ENCODE data around the gene NLN.

DNA sequence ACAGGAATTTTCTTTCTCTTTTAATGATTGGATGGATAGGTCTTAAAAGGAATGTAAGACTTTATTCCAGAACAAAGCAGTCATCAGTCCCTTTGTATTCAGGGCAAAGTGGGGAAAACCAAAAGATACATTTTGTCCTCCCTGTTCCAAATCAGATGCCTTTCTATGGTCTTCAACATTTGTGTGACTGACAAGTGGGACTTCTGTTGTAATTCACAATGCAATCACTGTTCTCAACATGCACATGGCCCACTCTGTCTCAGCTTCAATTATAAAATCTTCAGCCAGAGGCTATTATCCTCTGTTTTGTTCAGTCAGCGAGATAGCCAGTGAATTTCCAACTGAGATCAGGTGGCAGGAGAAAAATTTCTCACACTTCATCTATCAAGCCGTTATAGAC is 108.9 kb downstream of the NLN start:
- TF ChIP-seq, protein P1, sequence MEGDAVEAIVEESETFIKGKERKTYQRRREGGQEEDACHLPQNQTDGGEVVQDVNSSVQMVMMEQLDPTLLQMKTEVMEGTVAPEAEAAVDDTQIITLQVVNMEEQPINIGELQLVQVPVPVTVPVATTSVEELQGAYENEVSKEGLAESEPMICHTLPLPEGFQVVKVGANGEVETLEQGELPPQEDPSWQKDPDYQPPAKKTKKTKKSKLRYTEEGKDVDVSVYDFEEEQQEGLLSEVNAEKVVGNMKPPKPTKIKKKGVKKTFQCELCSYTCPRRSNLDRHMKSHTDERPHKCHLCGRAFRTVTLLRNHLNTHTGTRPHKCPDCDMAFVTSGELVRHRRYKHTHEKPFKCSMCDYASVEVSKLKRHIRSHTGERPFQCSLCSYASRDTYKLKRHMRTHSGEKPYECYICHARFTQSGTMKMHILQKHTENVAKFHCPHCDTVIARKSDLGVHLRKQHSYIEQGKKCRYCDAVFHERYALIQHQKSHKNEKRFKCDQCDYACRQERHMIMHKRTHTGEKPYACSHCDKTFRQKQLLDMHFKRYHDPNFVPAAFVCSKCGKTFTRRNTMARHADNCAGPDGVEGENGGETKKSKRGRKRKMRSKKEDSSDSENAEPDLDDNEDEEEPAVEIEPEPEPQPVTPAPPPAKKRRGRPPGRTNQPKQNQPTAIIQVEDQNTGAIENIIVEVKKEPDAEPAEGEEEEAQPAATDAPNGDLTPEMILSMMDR (IDR thresholded peaks at IDR 0.05; ENCODE audit: poor library complexity), result no peak
- no peak for TF ChIP-seq EZH2phosphoT487 (IDR thresholded peaks at IDR 0.05; ENCODE audit: low read depth, severe bottlenecking, unreplicated experiment)

Measured in hepatocyte (in vitro differentiated cells).